Measurements from ENCODE around the gene SDK1.

The SDK1 gene

GRCh38 chr7:4132221-4132620, 831.2 kb downstream of the SDK1 start:
- no peak for DNase-seq (ENCODE audit: low spot score in 2 of 2)
- Mint-ChIP-seq H3K9me3 (no peaks in the 10 kb centered on the region), H3K4me1 (no peaks in the 10 kb centered on the region), H3K4me3 (no peak overlapping the region), H3K27ac (no peak overlapping the region), H3K36me3 (no peaks in the 10 kb centered on the region)
- no peak for ATAC-seq

DNA sequence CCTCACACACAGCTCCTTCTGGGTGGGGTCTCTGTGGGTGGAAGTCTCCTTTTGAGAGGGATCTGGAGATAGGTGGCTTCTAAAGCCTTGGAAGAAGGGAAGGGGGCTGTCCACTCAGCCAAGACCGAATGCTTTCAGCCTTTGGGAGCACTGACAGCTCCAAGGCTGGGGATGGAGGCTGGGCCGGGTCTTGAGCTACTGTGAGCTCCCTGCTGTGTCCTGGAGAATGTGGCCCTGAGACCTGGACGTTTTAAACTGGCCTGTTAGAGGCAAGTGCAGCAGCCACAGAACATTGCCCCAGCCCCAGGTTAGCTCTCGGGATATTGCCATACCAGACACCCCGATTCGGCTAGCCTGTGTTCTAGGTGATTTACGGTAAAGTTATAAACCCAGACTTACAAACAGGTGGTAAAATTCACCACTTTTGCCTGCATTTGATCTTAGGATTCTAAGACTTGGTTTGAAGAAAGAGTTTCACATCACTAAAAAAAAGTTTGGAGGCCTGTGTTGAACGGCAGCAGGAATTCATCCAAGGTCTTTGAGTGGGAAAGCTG, 832.5 kb downstream of the SDK1 start:
- DNase-seq (ENCODE audit: low spot score in 2 of 2) (no peak), ATAC-seq (no peak)
- Mint-ChIP-seq H3K9me3 (no peaks in the 10 kb centered on the region), H3K4me3 (no peak overlapping the region), H3K36me3 (no peaks in the 10 kb centered on the region), H3K4me1 (no peaks in the 10 kb centered on the region), H3K27ac (no peak overlapping the region)

- ATAC-seq = no peak
- no peak overlapping the region for H3K4me3 Mint-ChIP-seq
- no peaks in the 10 kb centered on the region for H3K9me3 Mint-ChIP-seq
- H3K36me3 Mint-ChIP-seq = no peaks in the 10 kb centered on the region
- H3K4me1 Mint-ChIP-seq = no peaks in the 10 kb centered on the region
- no peak for DNase-seq (ENCODE audit: low spot score in 2 of 2)
- no peak overlapping the region for H3K27ac Mint-ChIP-seq
Measured at GRCh38 chr7:4134204-4134603, 833.2 kb downstream of the SDK1 start.

- Mint-ChIP-seq H3K9me3 (no peaks in the 10 kb centered on the region), H3K36me3 (no peaks in the 10 kb centered on the region), H3K4me3 (no peak overlapping the region), H3K4me1 (no peaks in the 10 kb centered on the region), H3K27ac (no peak overlapping the region)
- ATAC-seq (no peak), DNase-seq (ENCODE audit: low spot score in 2 of 2) (no peak)
Measured at GRCh38 chr7:4134631-4135030, 833.6 kb downstream of the SDK1 start.

- no peak overlapping the region for H3K27ac Mint-ChIP-seq
- no peaks in the 10 kb centered on the region for H3K4me1 Mint-ChIP-seq
- DNase-seq (ENCODE audit: low spot score in 2 of 2) (no peak), ATAC-seq (no peak)
- H3K36me3 Mint-ChIP-seq = no peaks in the 10 kb centered on the region
- H3K9me3 Mint-ChIP-seq = no peaks in the 10 kb centered on the region
- H3K4me3 Mint-ChIP-seq = no peak overlapping the region
Measured at GRCh38 chr7:4135301-4135700, 834.2 kb downstream of the SDK1 start.

GRCh38 chr7:4136036-4136435, 835.0 kb downstream of the SDK1 start:
- Mint-ChIP-seq H3K9me3 (no peaks in the 10 kb centered on the region), H3K36me3 (no peaks in the 10 kb centered on the region), H3K4me1 (no peaks in the 10 kb centered on the region), H3K4me3 (no peak overlapping the region), H3K27ac (no peak overlapping the region)
- ATAC-seq (no peak), DNase-seq (ENCODE audit: low spot score in 2 of 2) (no peak)

GRCh38 chr7:4136501-4137110, 835.6 kb downstream of the SDK1 start:
- H3K9me3 Mint-ChIP-seq = no peaks in the 10 kb centered on the region
- DNase-seq (ENCODE audit: low spot score in 2 of 2) = no peak
- no peak overlapping the region for H3K27ac Mint-ChIP-seq

DNA sequence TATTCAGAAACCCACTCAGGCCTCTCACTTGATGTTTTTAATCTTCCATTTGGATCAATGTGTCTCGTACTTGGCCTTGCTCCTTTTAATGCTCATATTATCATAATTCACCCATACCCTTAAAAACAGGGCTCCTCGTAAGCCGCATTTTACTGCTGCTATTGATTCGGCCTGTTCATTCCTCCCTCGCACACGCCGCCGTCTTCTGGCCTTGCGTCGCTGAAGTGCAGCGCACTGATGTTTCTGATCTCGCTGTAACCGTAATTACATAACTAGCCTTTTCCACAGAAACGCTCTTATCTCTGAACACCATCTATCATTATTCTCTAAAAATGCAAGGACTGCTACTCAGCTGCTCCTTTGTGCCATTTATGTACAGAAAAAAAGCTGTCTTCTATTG, 836.5 kb downstream of the SDK1 start:
- DNase-seq (ENCODE audit: low spot score in 2 of 2) = no peak
- H3K9me3 Mint-ChIP-seq = no peaks in the 10 kb centered on the region
- no peak for ATAC-seq
- H3K36me3 Mint-ChIP-seq = no peaks in the 10 kb centered on the region
- H3K4me1 Mint-ChIP-seq = no peaks in the 10 kb centered on the region
- no peak overlapping the region for H3K27ac Mint-ChIP-seq
- H3K4me3 Mint-ChIP-seq = no peak overlapping the region

More at GRCh38 chr7:4136501-4137110, 835.6 kb downstream of the SDK1 start:
- no peak for ATAC-seq
- Mint-ChIP-seq H3K4me1 (no peaks in the 10 kb centered on the region), H3K36me3 (no peaks in the 10 kb centered on the region), H3K4me3 (no peak overlapping the region)

DNA sequence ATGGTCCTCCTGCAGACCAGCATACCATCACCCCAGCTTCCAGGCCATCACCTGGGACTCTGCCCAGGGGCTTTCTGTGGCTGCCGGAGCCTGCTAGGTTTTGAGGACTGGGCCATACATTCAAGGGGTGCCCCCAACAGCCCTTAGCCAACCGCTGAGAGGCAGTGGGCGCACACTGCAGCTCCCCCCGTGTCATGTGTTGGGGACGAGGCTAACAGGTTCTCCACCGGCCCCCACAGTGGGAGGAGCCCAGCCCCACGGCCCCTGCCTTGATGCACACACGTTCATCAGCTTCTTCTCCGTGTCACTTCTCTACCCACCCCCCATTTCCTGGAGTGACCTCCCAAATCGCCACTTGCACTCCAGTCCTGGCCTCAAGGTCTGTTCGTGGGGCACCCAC, 837.8 kb downstream of the SDK1 start:
- Mint-ChIP-seq H3K4me3 (no peak overlapping the region), H3K36me3 (no peaks in the 10 kb centered on the region), H3K4me1 (no peaks in the 10 kb centered on the region), H3K27ac (no peak overlapping the region), H3K9me3 (no peaks in the 10 kb centered on the region)
- DNase-seq (ENCODE audit: low spot score in 2 of 2) (no peak), ATAC-seq (no peak)

DNA sequence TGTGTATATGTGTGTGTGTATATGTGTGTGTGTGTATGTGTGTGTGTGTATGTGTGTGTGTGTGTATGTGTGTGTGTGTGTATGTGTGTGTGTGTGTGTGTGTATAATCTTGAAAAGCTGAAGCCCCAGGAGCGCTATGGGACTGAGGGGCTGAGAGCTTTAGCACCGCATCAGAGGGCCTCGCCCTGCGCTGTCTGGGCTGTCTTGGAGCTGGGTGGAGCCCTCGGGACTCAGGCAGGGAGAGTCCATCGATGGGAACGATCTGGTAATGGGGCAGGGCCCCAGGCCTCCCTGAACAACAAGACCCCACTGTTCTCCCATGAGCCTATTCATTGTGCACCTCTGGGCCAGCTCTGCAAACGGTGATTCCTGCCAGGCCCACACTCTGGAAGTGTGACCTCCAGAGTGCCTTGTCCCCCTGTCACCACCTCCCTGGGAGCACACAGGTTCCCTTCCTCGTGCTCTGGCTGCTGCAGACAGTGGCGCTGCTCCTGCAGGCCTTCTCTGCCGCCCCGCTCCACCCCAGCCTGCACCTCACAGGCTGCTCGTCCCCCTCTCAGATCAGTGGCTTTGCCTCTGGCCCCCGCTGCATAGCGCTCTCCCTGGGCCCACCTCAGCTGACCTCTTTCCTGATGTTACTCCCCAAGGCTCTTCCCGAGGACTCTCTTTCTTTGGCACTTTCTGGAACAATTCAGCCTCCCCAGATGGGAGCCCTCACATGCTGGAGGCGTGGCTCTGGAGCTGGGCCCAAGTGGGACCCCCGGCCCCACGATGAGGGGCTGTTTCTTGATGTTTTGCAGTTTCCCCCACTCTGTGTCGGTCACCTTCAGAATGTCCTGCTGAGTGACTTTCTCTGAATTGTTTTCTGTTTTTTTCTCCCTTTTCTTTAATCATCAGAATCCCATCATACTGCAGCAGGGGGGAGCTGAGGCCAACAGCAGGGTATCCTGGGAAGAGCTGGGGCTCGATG, 838.9 kb downstream of the SDK1 start:
- H3K27ac Mint-ChIP-seq = no peak overlapping the region
- H3K36me3 Mint-ChIP-seq = no peaks in the 10 kb centered on the region
- DNase-seq (ENCODE audit: low spot score in 2 of 2) = no peak
- no peaks in the 10 kb centered on the region for H3K9me3 Mint-ChIP-seq
- no peak for ATAC-seq
- H3K4me3 Mint-ChIP-seq = no peak overlapping the region
- peaks cover 8% of the 10 kb centered on the region for H3K4me1 Mint-ChIP-seq

- Mint-ChIP-seq H3K27ac (no peak overlapping the region), H3K4me1 (peaks cover 9% of the 10 kb centered on the region), H3K4me3 (no peak overlapping the region), H3K36me3 (no peaks in the 10 kb centered on the region), H3K9me3 (no peaks in the 10 kb centered on the region)
- ATAC-seq = no peak
- no peak for DNase-seq (ENCODE audit: low spot score in 2 of 2)
Measured at GRCh38 chr7:4140933-4141332, 839.9 kb downstream of the SDK1 start.

GRCh38 chr7:4143006-4143405, 842.0 kb downstream of the SDK1 start:
- no peak for ATAC-seq
- peaks cover 9% of the 10 kb centered on the region for H3K4me1 Mint-ChIP-seq
- no peak overlapping the region for H3K27ac Mint-ChIP-seq
- no peak for DNase-seq (ENCODE audit: low spot score in 2 of 2)
- no peaks in the 10 kb centered on the region for H3K36me3 Mint-ChIP-seq
- H3K4me3 Mint-ChIP-seq = no peak overlapping the region
- no peaks in the 10 kb centered on the region for H3K9me3 Mint-ChIP-seq

DNA sequence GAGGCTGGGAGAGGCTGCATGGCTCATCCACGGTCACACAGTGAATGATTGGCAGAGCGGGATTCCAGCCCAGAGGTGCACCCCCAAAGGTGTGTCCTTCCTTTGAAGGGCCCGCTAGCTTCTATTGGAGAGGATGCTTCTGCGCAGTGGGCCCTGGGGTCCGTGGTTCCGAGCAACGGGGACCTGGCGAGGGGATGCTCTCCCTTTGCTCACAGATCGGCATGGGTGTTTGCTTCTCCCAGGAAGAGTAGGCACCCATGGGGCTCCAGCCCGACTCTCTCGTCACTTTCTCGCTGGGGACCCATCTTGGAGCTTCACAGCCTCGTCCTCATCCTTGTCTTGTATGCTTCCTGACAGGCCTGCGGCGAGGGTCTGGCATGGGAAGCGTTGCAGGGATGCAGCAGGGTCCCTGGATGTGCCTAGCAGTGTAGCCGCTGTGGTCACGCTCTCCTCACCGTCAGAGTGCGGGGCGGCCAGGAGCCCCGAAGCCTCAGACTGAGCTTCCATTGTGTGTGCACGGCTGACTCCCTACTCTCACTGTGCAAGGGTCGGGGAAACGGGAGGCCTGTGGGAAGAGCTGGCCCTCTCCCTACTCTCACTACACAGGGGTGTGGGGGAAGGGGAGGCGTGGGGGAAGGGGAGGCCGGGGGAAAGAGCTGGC, 842.6 kb downstream of the SDK1 start:
- Mint-ChIP-seq H3K4me3 (no peak overlapping the region), H3K4me1 (peaks cover 9% of the 10 kb centered on the region), H3K36me3 (no peaks in the 10 kb centered on the region), H3K9me3 (no peaks in the 10 kb centered on the region), H3K27ac (no peak overlapping the region)
- ATAC-seq (no peak), DNase-seq (ENCODE audit: low spot score in 2 of 2) (no peak)

DNA sequence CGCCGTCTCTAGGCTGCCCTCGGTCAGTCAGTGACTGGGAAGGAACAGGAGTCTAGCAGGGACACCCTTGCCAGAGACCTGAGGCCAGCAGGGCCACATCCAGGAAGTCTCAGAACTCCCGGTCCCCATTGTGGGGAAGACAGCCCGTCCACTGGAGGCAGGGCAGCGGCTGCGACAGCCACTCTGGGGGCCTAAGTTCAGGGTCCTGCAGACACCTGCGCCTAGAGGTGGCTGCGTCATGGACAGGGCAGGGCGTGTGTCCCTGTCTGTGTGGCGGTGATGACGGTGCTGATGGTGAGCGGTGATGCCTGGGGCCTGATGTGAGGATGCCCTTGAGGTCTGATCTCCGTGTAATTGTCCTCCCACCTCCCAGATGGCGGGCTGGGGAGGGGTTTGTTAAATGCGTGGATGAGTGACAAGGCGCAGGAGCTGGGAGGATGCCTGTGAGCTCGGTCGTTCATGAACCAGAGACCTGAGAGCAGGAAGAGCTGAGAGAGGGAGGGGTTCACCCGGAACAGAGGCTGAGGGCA, 843.2 kb downstream of the SDK1 start:
- Mint-ChIP-seq H3K9me3 (no peaks in the 10 kb centered on the region), H3K36me3 (no peaks in the 10 kb centered on the region), H3K4me1 (peaks cover 9% of the 10 kb centered on the region), H3K4me3 (no peak overlapping the region), H3K27ac (no peak overlapping the region)
- ATAC-seq = no peak
- DNase-seq (ENCODE audit: low spot score in 2 of 2) = no peak

DNA sequence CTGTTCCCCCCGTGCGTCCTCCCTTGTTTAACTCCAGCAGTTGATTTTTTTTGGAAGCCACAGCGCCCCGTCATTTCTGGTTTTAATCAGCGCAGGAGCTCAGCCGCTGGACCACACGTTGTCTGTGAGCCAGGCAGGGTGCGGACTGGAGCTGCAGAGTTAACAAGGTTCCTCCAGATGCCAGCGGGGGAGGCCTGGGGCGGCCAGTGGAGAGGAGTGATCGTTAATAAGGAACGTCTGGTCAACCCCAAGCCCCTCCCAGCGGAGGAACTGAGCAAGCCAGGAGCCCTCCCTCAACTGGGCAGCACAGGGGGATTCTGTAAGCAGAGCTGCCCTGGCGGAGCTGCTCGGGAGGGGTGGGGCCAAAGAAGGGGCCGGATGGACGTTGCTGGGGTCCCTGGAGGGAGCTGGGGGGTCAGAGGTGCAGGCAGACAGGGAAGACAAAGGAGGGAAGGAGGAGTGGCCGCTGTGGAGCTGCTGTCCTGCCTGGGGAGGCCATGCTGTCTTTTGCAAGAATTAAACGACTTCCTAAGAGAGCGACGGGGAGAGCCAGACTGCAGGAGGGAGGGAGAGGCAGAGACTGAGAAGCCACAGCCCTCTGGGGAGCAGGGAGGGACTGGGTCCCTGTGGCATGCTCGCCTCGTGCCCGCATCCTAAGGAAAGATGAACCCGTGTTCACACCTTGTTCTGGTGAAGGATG, 843.9 kb downstream of the SDK1 start:
- no peak overlapping the region for H3K4me3 Mint-ChIP-seq
- DNase-seq (ENCODE audit: low spot score in 2 of 2) (no peak), ATAC-seq (no peak)
- no peaks in the 10 kb centered on the region for H3K9me3 Mint-ChIP-seq
- H3K4me1 Mint-ChIP-seq = peaks cover 9% of the 10 kb centered on the region
- H3K36me3 Mint-ChIP-seq = no peaks in the 10 kb centered on the region
- H3K27ac Mint-ChIP-seq = no peak overlapping the region

All from stimulated activated effector memory CD8-positive, alpha-beta T cell treated with anti-CD3 and anti-CD28 coated beads, Interleukin-12 subunit alpha, Interleukin-12 subunit beta, amount 100 ng/mL, for 72 hours (primary cell).